CD14-positive monocyte (primary cell): ENCODE measurements around the gene PATJ. TPM values are rescaled to one million over a fixed set of nuclear protein-coding genes. Genes with fewer than 3 reads are reported as not detected.

Source experiments
- DNase-seq, 3 donors: peaks; one replicate each; pipeline ENCODE4 v3.0.0-alpha.2; 2011 to 2022
- H2AFZ ChIP-seq: 2 replicates; pipeline ENCODE4 v1.6.0; 2012; ENCODE audit warnings: mild to moderate bottlenecking, low read depth, low read length, inconsistent platforms; ENCODE audit not compliant: insufficient read depth, poor library complexity, severe bottlenecking
- H3K27ac ChIP-seq, 2 donors: 1 replicate in 1 of 2; 2 replicates in 1 of 2; pipeline ENCODE4 v1.5.1; 2012 to 2013; ENCODE audit warnings: low read length in 2 of 2, control low read depth in 1 of 2, inconsistent platforms in 1 of 2, low read depth in 1 of 2, mild to moderate bottlenecking in 1 of 2
- H3K27me3 ChIP-seq, 2 donors: one replicate each; pipeline versions ENCODE4 v1.6.0 to v1.6.1; 2011 to 2013; ENCODE audit warnings: low read length in 2 of 2; ENCODE audit not compliant: control insufficient read depth in 2 of 2, insufficient read depth in 2 of 2
- H3K36me3 ChIP-seq, 2 donors: replicated peaks in 1 of 2; 1 replicate in 1 of 2; 2 replicates in 1 of 2; pipeline versions ENCODE4 v1.5.1 to v1.6.1; 2012 to 2013; ENCODE audit warnings: low read length in 2 of 2, control low read depth in 1 of 2, inconsistent platforms in 1 of 2, mild to moderate bottlenecking in 1 of 2; ENCODE audit not compliant: insufficient read depth in 2 of 2, control insufficient read depth in 1 of 2
- H3K4me1 ChIP-seq, 2 donors: 1 replicate in 1 of 2; 2 replicates in 1 of 2; pipeline versions ENCODE4 v1.5.1 to v1.6.1; 2012 to 2013; ENCODE audit warnings: low read length in 2 of 2, control low read depth in 1 of 2, inconsistent platforms in 1 of 2, mild to moderate bottlenecking in 1 of 2, moderate library complexity in 1 of 2; ENCODE audit not compliant: insufficient read depth in 2 of 2, control insufficient read depth in 1 of 2
- H3K4me2 ChIP-seq: replicated peaks from 2 replicates; pipeline ENCODE3; 2012; ENCODE audit warnings: low read length, moderate library complexity, mild to moderate bottlenecking; ENCODE audit not compliant: poor library complexity, severe bottlenecking; ENCODE audit errors: extremely low read depth
- H3K4me3 ChIP-seq, 3 experiments: fragments of 200-600 bp in 1 of 3; sonication (generic) in 1 of 3; replicated peaks in 1 of 3; 1 replicate in 2 of 3; 2 replicates in 1 of 3; pipeline ENCODE4 v1.5.1; 2011 to 2013; ENCODE audit warnings: low read length in 3 of 3, mild to moderate bottlenecking in 3 of 3, control low read depth in 2 of 3, low read depth in 2 of 3, inconsistent platforms in 1 of 3, moderate library complexity in 1 of 3
- H3K79me2 ChIP-seq: 2 replicates; pipeline ENCODE4 v1.6.0; 2012; ENCODE audit warnings: mild to moderate bottlenecking, control low read depth, inconsistent platforms, low read length, moderate library complexity; ENCODE audit not compliant: insufficient read depth
- H3K9ac ChIP-seq: 2 replicates; pipeline ENCODE4 v1.6.0; 2017; ENCODE audit warnings: low read length, mild to moderate bottlenecking; ENCODE audit not compliant: insufficient read depth, poor library complexity, severe bottlenecking
- H3K9me3 ChIP-seq, 2 donors: replicated peaks in 1 of 2; 1 replicate in 1 of 2; 2 replicates in 1 of 2; pipeline versions ENCODE4 v1.5.1 to v1.6.1; 2012 to 2013; ENCODE audit warnings: low read length in 2 of 2, control low read depth in 1 of 2; ENCODE audit not compliant: control insufficient read depth in 1 of 2, insufficient read depth in 1 of 2
- H4K20me1 ChIP-seq: 2 replicates; pipeline ENCODE4 v1.6.0; 2012; ENCODE audit warnings: mild to moderate bottlenecking, low read length, control low read depth, moderate library complexity; ENCODE audit not compliant: insufficient read depth
- H3K27ac Mint-ChIP-seq, 7 donors: one replicate each; pipeline ENCODE4 v1.8.0; 2020; ENCODE audit warnings: mild to moderate bottlenecking in 7 of 7, mixed read lengths in 7 of 7, moderate library complexity in 6 of 7, inconsistent platforms in 2 of 7
- H3K27me3 Mint-ChIP-seq, 3 donors: one replicate each; pipeline ENCODE4 v1.8.0; 2021 to 2022; ENCODE audit warnings: low read depth in 3 of 3, mild to moderate bottlenecking in 3 of 3, mixed read lengths in 3 of 3, moderate library complexity in 3 of 3, inconsistent platforms in 1 of 3
- H3K36me3 Mint-ChIP-seq, 2 donors: one replicate each; pipeline ENCODE4 v1.8.0; 2020; ENCODE audit warnings: mixed read lengths in 2 of 2, inconsistent platforms in 1 of 2, mild to moderate bottlenecking in 1 of 2
- H3K4me1 Mint-ChIP-seq: one replicate; pipeline ENCODE4 v1.8.0; 2020; ENCODE audit warnings: mild to moderate bottlenecking, mixed read lengths
- H3K4me3 Mint-ChIP-seq, 2 donors: one replicate each; pipeline ENCODE4 v1.8.0; 2020; ENCODE audit warnings: mild to moderate bottlenecking in 2 of 2, mixed read lengths in 2 of 2, moderate library complexity in 1 of 2
- H3K9me3 Mint-ChIP-seq, 7 donors: one replicate each; pipeline ENCODE4 v1.8.0; 2020 to 2022; ENCODE audit warnings: mixed read lengths in 7 of 7, mild to moderate bottlenecking in 6 of 7, moderate library complexity in 6 of 7, inconsistent platforms in 2 of 7
- WGBS: methylation state at CpG from one replicate; pipeline ENCODE4 v1.1.5; 2013; ENCODE audit warnings: missing lambda C conversion rate; ENCODE audit not compliant: insufficient coverage; 5-methylcytosine and 5-hydroxymethylcytosine counted together
- intact Hi-C, 2 donors: fragments of 100-400 bp; cut with micrococcal nuclease; formaldehyde crosslinking; loops; one replicate each; pipeline versions ENCODE4 v1.15.0 to v1.15.1; 2023
- polyA plus RNA-seq, 3 donors: library from polyadenylated mRNA; depleted of rRNA in 1 of 3; unstranded in 2 of 3; stranded (reverse) in 1 of 3; fragments of 300-500 nt in 2 of 3; fragments of >200 nt in 1 of 3; fragmentation: Illumina TruSeq in 2 of 3; gene quantifications; 1 replicate in 2 of 3; 2 replicates in 1 of 3; pipeline ENCODE4 v1.2.3, GENCODE V29; 2012 to 2021
- TF ChIP-seq, protein P1 (sequence below): fragments of 200-600 bp; IDR thresholded peaks from one replicate; pipeline ENCODE4 v1.8.0; 2022; ENCODE audit warnings: antibody characterized with exemption, mild to moderate bottlenecking

Gene PATJ
- polyA plus RNA-seq, 3 donors, result 0.01 to 0.23 TPM; not detected in 1

DNA sequence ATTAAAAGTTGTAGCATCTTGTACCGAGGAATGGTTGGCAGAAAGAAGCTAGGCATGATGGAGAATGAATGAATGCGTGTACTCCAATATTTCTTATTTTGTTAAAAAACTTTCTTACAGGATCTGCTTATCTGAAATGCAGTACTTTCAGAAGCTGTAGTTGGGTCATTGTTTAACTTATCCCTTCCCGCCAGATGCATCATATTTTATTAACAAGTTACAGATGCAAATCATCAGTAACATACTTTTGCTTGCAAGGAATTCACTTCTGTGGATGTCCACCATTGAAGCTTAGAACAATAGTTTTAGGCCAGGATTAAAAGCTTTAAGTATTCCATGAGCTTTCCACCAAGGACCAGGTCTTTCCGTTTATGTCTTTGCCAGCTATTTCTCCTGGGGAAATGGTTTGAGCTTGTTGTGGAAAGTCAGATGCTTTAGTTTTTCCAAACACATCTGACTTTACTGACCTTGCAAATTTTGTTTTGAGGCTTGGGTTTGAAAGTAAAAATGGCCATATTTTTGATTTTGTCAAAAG is 65.4 kb downstream of the PATJ start:
- no peak for DNase-seq
- no peaks in the 10 kb centered on the region for H3K9me3 ChIP-seq
- H3K4me3 Mint-ChIP-seq, result no peak overlapping the region
- no peaks in the 10 kb centered on the region for H3K36me3 Mint-ChIP-seq
- no peak overlapping the region for H3K27ac Mint-ChIP-seq
- intact Hi-C loops, result no loop called here
- TF ChIP-seq, protein P1, sequence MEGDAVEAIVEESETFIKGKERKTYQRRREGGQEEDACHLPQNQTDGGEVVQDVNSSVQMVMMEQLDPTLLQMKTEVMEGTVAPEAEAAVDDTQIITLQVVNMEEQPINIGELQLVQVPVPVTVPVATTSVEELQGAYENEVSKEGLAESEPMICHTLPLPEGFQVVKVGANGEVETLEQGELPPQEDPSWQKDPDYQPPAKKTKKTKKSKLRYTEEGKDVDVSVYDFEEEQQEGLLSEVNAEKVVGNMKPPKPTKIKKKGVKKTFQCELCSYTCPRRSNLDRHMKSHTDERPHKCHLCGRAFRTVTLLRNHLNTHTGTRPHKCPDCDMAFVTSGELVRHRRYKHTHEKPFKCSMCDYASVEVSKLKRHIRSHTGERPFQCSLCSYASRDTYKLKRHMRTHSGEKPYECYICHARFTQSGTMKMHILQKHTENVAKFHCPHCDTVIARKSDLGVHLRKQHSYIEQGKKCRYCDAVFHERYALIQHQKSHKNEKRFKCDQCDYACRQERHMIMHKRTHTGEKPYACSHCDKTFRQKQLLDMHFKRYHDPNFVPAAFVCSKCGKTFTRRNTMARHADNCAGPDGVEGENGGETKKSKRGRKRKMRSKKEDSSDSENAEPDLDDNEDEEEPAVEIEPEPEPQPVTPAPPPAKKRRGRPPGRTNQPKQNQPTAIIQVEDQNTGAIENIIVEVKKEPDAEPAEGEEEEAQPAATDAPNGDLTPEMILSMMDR, result no peak
- H3K4me1 ChIP-seq, result no peaks in the 10 kb centered on the region
- H3K9ac ChIP-seq, result no peak overlapping the region
- H3K27me3 Mint-ChIP-seq, result peaks cover 0 to 2% (median 0%) of the 10 kb centered on the region in 3 donors
- no peak overlapping the region for H3K4me3 ChIP-seq
- WGBS, result no CpG with 5 or more reads among the region's 4 CpGs
- no peak overlapping the region for H3K27ac ChIP-seq
- H3K36me3 ChIP-seq, result no peaks in the 10 kb centered on the region
- H4K20me1 ChIP-seq, result no peaks in the 10 kb centered on the region
- no peak overlapping the region for H3K4me2 ChIP-seq
- H3K9me3 Mint-ChIP-seq, result no peaks in the 10 kb centered on the region
- no peaks in the 10 kb centered on the region for H3K79me2 ChIP-seq
- no peaks in the 10 kb centered on the region for H3K4me1 Mint-ChIP-seq
- H3K27me3 ChIP-seq, result no peaks in the 10 kb centered on the region
- no peak overlapping the region for H2AFZ ChIP-seq

DNA sequence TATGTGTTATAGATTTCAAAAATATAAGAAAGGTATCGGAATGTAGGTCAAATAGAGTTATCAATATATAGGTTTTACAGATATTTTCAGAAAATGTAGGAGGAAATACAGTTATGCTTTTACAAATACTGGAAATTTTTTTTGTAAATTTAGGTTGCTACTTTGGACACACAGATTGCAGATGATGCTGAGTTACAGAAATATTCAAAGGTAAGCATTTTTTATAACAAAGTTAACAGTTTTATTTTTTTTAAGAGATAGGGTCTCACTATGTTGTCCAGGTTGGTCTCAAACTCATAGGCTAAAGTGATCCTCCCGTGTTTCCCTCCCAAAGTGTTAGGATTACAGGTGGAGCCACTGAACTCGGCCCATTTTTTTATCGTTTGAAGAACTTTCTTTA is 66.0 kb downstream of the PATJ start:
- TF ChIP-seq, protein P1, result no peak
- no peak overlapping the region for H2AFZ ChIP-seq
- H3K9me3 Mint-ChIP-seq, result no peaks in the 10 kb centered on the region
- no peaks in the 10 kb centered on the region for H3K4me1 Mint-ChIP-seq
- H3K79me2 ChIP-seq, result no peaks in the 10 kb centered on the region
- H4K20me1 ChIP-seq, result no peaks in the 10 kb centered on the region
- H3K4me1 ChIP-seq, result no peaks in the 10 kb centered on the region
- no peaks in the 10 kb centered on the region for H3K9me3 ChIP-seq
- H3K36me3 ChIP-seq, result no peaks in the 10 kb centered on the region
- no peaks in the 10 kb centered on the region for H3K27me3 ChIP-seq
- DNase-seq, result no peak
- no peak overlapping the region for H3K27ac Mint-ChIP-seq
- intact Hi-C loops, result no loop called here
- H3K27me3 Mint-ChIP-seq, result peaks cover 0 to 2% (median 0%) of the 10 kb centered on the region in 3 donors
- H3K4me3 ChIP-seq, result no peak overlapping the region
- H3K36me3 Mint-ChIP-seq, result no peaks in the 10 kb centered on the region
- no peak overlapping the region for H3K4me3 Mint-ChIP-seq
- no peak overlapping the region for H3K27ac ChIP-seq
- H3K9ac ChIP-seq, result no peak overlapping the region
- no peak overlapping the region for H3K4me2 ChIP-seq
- 100% methylated on average over 2 of the region's 4 CpGs for WGBS
